Measurements from ENCODE around the gene BHMT2. TPM values are rescaled to one million over a fixed set of nuclear protein-coding genes. Genes with fewer than 3 reads are reported as not detected.

Gene BHMT2
- total RNA-seq, 1 experiment from 2014 or later = not detected

GRCh38 chr5:79032782-79033181 lies 36.8 kb upstream of the BHMT2 start:
- WGBS (ENCODE audit: extremely low coverage, insufficient read length, low lambda C conversion rate) = no CpG with 5 or more reads among the region's 5 CpGs
- H4K91ac ChIP-seq (ENCODE audit: insufficient read length, low read depth, low read length) = no peak overlapping the region
- H3K4ac ChIP-seq (ENCODE audit: low read depth, low read length) = no peak overlapping the region
- H3K23ac ChIP-seq (ENCODE audit: insufficient read length, low read depth, low read length) = no peak overlapping the region
- H4K5ac ChIP-seq (ENCODE audit: insufficient read length, low read depth, low read length) = no peak overlapping the region
- H4K20me1 ChIP-seq (ENCODE audit: control insufficient read depth, insufficient read depth, insufficient read length) = no peaks in the 10 kb centered on the region
- no peak overlapping the region for H3K18ac ChIP-seq (ENCODE audit: insufficient read length, low read depth, low read length)
- Mint-ChIP-seq H3K9me3 (no peaks in the 10 kb centered on the region), H3K4me3 (no peak overlapping the region), H3K36me3 (ENCODE audit: insufficient read depth in 1 of 3, low read depth in 3 of 3) (no peaks in the 10 kb centered on the region), H3K4me1 (no peaks in the 10 kb centered on the region), H3K27ac (no peak overlapping the region), H3K27me3 (ENCODE audit: low read depth) (no peaks in the 10 kb centered on the region)
- TF ChIP-seq, protein P1, sequence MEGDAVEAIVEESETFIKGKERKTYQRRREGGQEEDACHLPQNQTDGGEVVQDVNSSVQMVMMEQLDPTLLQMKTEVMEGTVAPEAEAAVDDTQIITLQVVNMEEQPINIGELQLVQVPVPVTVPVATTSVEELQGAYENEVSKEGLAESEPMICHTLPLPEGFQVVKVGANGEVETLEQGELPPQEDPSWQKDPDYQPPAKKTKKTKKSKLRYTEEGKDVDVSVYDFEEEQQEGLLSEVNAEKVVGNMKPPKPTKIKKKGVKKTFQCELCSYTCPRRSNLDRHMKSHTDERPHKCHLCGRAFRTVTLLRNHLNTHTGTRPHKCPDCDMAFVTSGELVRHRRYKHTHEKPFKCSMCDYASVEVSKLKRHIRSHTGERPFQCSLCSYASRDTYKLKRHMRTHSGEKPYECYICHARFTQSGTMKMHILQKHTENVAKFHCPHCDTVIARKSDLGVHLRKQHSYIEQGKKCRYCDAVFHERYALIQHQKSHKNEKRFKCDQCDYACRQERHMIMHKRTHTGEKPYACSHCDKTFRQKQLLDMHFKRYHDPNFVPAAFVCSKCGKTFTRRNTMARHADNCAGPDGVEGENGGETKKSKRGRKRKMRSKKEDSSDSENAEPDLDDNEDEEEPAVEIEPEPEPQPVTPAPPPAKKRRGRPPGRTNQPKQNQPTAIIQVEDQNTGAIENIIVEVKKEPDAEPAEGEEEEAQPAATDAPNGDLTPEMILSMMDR (conservative IDR thresholded peaks at IDR 0.05) = no peak
- H2BK20ac ChIP-seq (ENCODE audit: low read depth, low read length, poor library complexity, severe bottlenecking) = no peak overlapping the region
- no peaks in the 10 kb centered on the region for H3K4me1 ChIP-seq (ENCODE audit: insufficient read depth, low read length)
- H2AFZ ChIP-seq (ENCODE audit: low read length) = no peak overlapping the region
- H3K79me1 ChIP-seq (ENCODE audit: insufficient read depth, low read depth, low read length, poor library complexity, severe bottlenecking) = no peaks in the 10 kb centered on the region
- H2BK5ac ChIP-seq (ENCODE audit: insufficient read length, low read length) = no peak overlapping the region
- no peak overlapping the region for H3K27ac ChIP-seq (ENCODE audit: insufficient read length, low read depth, low read length)
- H4K8ac ChIP-seq (replicated peaks; ENCODE audit: insufficient read length, low read depth, low read length) = no peak overlapping the region
- no peaks in the 10 kb centered on the region for H3K23me2 ChIP-seq (ENCODE audit: insufficient read length, low read depth, low read length, poor library complexity, severe bottlenecking)
- no peak overlapping the region for H3K9ac ChIP-seq (ENCODE audit: extremely low read depth, insufficient read length, low read length)
- H3K14ac ChIP-seq (ENCODE audit: insufficient read depth, low read length) = no peak overlapping the region
- H3K27me3 ChIP-seq (ENCODE audit: insufficient read depth, low read length) = no peaks in the 10 kb centered on the region
- H3K9me3 ChIP-seq (ENCODE audit: control insufficient read depth, low read depth, low read length) = no peaks in the 10 kb centered on the region
- no peaks in the 10 kb centered on the region for H3K79me2 ChIP-seq (ENCODE audit: insufficient read depth, low read length)
- H3K56ac ChIP-seq (ENCODE audit: insufficient read length, low read depth, low read length) = no peak overlapping the region
- no peak overlapping the region for H3T11ph ChIP-seq (ENCODE audit: low read length)
- no peak overlapping the region for H2BK120ac ChIP-seq (ENCODE audit: low read depth, low read length, poor library complexity, severe bottlenecking)
- H2AK5ac ChIP-seq (ENCODE audit: insufficient read length, low read length) = no peak overlapping the region
- H2BK15ac ChIP-seq (ENCODE audit: low read depth, low read length) = no peak overlapping the region
- DNase-seq = no peak
- no peak overlapping the region for H3K4me2 ChIP-seq (ENCODE audit: insufficient read depth, insufficient read length, low read length)
- H2BK12ac ChIP-seq (ENCODE audit: insufficient read length, low read depth, low read length) = no peak overlapping the region

All from H9 (cell line).